ENCODE results near the gene CCDC60.
"Not testable (repeated sequence)": the region's sequence is repeated elsewhere in the genome, so short reads cannot be mapped to it uniquely, and the experiment has no call there.

CCDC60 gene

DNA sequence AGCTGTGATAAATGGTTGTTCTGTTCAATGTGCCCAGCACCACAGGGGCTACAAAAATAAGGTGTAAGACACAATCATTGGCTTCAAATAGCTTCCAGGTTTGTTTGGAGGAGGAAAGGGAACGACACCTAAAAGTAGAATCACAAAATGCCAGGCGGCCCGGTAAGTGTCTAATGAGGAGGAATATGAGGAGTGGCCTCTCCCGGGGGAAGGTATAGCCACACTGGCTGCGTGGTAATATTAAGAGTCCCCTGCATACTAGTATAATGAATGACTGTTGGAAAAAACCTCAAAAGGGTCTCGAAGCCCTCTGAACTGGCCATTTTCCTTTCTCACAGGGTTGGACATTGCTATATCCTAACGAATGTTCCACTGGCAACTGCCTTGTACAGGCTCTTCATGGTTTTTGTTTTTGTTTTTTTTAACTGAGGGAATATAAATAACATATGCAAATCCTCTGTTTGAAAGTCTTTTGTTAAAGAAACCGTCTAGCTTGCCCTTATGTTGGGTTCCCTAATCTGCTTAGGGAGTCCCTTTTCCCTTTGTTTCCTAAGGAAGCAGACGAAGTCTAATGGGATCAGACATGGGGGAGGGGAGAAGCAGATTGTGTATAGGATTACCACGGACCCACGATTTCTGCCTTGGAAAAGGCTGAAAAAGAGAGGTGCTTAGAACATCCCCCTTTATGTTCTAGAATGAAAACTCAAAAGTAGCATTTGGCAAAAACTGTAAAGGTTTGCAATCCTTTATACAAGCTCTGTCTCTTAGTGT lies 4.2 kb downstream of the CCDC60 start:
- no peak for DNase-seq (ENCODE audit: extremely low read depth in 1 of 2, low read depth in 1 of 2)

DNA sequence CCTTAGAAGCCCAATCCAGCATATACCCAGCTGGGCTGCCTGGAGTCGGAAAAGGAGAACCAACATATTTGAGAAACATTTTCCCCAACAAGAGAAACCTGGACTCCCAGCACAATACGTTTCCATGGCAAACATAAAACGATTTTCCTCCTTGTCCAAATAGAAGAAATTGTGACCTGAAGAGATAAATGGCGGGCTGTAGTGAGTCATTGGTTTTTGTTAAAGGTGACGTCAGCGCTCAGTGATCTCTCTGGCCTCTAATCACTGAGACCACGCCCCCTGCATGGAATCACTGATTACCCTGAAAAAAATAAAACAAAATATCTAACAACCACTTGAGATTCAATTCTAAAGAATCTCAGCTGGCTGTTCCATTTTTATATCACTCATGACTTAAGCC lies 6.0 kb downstream of the CCDC60 start:
- DNase-seq (ENCODE audit: extremely low read depth in 1 of 2, low read depth in 1 of 2): no peak

DNA sequence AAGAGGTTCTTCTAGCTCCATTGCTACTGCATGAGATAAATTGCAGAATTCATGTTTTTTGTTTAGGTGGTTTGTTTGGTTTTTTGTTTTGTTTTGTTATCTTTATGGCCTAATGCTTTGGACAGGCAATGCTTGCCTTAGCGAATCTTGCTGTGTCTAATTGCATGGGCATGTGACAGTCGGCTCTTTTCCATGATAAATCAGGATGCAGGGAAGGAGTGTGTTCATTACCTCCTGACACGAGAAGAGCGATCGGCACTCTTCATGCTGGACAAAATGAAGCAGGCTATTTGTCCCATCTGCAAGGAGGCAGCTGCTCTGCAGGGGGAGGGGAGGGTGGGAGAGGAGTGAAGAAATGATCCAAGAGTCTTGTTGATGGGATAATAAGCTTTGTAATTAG lies 6.5 kb downstream of the CCDC60 start:
- no peak for DNase-seq (ENCODE audit: extremely low read depth in 1 of 2, low read depth in 1 of 2)

DNA sequence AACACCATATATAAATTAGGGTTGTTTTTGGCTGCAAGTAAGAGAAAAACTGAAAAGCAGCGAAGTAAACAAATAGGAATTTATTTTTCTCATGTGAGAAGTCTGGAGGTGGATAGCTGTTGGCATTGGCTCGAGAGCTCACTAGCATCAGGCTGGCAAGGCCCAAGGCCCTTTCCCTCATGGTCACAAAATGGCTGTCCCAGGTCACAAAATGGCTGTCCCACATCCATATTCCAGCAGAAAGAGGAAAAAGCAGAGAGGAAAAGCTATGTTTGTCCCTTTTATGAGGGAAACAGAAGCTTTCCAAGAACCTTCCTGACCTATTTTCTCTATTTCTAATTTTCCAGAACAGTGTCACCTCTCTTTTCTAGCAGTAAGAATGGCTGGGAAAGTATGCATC lies 7.5 kb downstream of the CCDC60 start:
- DNase-seq (ENCODE audit: extremely low read depth in 1 of 2, low read depth in 1 of 2): no peak

DNA sequence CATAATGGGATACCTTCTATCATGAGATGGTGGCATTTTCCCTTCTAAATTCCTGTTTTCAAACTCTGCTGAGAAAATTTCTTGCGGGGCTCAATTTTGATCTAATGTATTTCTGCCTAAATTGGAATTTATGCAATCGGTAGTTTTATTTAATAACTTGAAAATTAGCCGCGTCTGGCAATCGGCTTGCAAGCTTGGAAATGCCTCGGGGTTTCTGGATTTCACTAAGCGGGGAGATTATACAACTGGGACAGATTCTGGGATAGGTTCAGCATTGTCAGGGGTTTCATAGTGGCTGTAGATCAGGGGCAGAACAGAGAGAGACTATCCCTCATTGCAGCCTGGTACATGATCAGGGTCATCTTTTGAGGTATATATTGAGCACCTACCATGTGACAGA lies 8.6 kb downstream of the CCDC60 start:
- DNase-seq (ENCODE audit: extremely low read depth in 1 of 2, low read depth in 1 of 2): no peak

DNA sequence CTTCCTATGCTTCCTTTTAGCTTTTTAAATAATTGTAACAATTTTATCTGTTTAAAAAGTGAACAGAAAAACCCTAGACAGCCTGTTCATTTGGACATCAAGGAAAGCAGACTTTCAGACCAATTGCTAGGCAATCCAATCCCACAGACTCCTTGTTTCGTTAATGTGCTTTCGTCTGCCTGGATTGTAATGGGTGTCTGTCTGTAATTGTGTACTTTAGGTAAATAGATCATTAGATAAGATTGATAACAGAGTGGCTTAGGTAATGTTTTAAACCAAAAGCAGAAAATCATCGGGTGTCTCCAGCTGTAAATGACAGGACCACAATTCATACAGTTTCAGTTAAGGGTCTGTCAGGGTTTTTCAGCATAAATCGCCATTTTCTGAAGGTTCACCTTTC lies 19.6 kb downstream of the CCDC60 start:
- no peak for DNase-seq (ENCODE audit: extremely low read depth in 1 of 2, low read depth in 1 of 2)

DNA sequence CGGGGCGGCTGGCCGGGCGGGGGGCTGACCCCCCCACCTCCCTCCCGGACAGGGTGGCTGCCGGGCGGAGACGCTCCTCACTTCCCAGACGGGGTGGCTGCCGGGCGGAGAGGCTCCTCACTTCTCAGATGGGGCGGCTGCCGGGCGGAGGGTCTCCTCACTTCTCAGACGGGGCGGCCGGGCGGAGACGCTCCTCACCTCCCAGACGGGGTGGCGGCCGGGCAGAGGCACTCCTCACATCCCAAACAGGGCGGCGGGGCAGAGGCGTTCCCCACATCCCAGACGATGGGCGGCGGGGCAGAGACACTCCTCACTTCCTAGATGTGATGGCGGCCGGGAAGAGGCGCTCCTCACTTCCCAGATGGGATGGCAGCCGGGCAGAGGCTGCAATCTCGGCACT lies 25.8 kb downstream of the CCDC60 start:
- not testable (repeated sequence) for DNase-seq (ENCODE audit: extremely low read depth in 1 of 2, low read depth in 1 of 2)

DNA sequence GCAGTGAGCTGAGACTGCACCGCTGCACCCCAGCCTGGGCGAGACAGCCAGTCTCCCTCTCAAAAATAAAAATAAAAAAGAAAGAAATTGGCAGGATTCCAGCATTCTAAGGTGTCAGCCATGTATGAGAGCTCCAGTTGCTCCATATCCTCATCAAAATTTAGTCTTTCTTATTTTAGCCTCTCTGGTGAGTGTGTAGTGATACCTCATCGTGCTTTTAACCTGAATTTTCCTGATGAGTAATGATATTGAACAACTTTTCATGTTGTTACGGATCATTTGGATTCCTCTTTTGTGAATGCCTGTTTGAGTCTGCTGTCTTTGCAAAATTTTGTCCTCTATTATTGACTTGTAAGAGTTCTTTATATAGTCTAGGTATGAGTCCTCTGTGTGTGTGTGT lies 28.5 kb downstream of the CCDC60 start:
- DNase-seq (ENCODE audit: extremely low read depth in 1 of 2, low read depth in 1 of 2): no peak

DNA sequence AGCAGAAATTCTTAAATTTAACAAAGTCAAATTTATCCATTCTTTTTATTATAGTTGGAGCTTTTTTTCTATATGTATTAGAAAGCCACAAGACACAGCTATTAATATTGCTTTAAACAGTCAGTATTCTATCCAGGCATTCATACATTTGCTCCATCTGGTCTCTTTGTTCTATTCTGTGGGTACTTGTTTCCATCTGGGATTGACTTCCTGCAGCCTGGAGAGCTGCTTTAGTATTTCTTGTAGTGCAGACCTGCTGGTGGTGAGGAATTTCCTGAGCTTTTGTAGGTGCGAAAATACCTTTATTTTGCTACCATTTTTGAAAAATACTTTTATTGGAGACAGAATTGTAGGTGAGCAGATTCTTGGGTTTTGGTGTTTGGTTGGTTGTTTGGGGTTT lies 29.0 kb downstream of the CCDC60 start:
- no peak for DNase-seq (ENCODE audit: extremely low read depth in 1 of 2, low read depth in 1 of 2)

DNA sequence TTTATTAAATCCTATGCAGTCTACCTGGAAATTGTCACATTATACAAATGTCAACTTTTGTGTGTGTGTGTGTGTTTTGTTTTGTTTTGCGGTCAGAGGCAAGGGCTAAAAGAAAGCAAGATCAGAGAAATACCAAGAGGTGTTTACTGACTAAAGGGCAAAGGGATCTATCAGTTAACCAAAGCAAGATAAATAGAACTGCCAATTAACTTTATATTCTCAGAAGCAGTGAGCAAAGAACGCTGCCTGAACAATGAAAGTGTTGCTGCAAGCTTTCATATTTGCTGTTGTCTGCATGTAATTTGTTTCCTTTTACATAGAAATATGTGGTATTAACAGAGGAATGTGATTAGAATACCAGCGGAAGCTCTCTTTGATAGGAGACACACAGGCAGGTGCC lies 30.9 kb downstream of the CCDC60 start:
- no peak for DNase-seq (ENCODE audit: extremely low read depth in 1 of 2, low read depth in 1 of 2)

DNA sequence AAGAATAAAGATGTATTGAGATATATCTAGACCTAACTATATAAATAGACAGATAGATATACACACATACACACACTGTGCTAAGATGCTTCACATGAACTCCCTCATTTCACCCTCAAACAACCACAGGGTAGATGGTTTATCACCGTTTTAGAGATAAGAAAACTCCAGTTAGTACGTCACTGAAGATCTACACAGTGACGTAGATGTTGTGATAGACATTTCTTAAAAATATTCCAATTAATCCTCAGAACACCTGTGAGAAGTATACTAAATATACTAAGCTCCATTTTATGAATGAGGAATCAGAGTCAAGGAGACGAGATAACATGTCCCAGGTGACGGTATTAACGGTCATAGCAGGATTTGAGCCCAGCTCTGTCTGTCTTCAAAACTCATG lies 31.5 kb downstream of the CCDC60 start:
- no peak for DNase-seq (ENCODE audit: extremely low read depth in 1 of 2, low read depth in 1 of 2)

DNA sequence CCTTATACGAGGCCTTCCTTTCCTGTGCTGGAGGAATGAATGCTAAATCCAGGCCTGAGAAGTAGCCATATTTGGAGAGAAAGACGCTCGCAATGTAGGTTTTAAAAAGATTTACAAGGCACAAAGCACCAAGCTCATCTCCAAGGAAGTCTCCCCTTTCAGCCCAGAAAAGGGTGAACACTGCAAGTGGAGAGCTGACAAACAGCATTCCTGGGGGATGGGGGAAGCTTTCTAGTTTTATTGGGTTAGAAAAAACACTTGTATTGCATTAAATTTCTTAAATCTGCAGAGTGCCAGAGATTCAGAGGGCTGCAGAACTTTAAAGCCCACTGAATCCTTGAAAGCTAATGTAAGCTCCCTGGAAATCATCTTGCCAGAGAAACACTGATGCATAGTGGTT lies 34.6 kb downstream of the CCDC60 start:
- no peak for DNase-seq (ENCODE audit: extremely low read depth in 1 of 2, low read depth in 1 of 2)

DNA sequence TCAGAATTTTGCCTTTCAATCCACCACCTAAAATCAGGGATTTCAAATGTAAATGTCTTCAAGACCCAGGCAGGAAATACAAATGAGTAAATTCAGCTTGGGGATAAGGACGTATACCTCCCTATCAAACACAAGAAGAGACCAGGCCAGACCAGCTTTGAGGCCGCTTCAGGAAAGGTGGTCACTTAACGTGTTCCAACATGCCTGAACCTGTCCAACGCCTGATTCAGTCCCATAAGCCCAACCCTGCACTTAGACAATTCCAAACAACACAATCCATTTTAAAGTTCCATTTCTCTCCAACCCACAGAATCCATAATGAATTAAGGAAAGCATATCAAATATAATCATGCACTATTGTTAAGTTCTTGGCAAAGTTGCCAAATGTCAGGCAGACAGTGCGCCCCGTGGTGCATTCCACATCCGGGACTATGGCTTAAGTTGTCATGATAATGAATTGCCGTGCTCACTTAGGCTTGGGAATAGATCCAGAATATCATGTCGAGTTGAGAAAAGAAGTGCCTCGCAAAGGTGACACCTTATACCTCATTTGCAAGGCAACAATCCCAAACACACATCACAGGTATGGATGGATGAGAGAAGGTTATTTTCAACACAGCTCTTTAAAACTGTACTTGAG lies 35.5 kb downstream of the CCDC60 start:
- no peak for DNase-seq (ENCODE audit: extremely low read depth in 1 of 2, low read depth in 1 of 2)

DNA sequence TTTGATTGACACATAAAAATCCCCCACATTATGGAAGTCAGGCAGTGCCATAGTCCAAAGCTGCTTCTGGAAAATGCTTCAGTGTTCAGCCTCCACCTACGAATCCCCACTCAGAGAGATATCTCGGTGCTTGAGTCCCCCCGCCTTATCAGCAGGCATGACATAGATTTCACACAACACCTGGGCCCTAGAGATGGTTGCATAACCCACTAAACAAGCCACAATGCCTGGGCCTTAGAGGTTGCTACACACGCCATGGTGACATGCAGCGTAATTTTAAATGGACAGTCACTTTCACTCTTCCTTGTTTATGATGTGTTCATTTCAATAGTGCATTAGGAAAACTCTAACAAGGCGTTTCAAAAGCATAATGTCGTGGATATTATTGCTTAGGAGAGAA lies 38.0 kb downstream of the CCDC60 start:
- no peak for DNase-seq (ENCODE audit: extremely low read depth in 1 of 2, low read depth in 1 of 2)

DNA sequence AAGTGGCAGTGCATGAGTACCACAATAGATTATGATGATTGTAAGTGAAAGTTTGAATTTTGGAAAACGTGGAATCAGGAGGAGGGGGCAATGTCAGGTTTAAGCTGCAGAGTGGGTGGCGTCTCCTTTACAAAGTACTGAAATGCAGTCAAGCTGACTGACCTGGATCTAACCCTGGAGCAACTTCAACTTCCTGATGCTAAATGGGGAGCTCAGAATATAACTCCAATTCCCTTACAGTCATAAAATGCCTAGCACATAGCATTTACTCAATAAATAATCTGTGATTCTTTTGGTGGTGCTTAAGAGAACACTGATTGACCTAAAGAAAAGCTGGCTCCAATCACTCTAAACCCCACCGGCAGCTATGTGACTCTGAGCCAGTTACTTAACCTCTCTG lies 38.5 kb downstream of the CCDC60 start:
- DNase-seq (ENCODE audit: extremely low read depth in 1 of 2, low read depth in 1 of 2): no peak

DNA sequence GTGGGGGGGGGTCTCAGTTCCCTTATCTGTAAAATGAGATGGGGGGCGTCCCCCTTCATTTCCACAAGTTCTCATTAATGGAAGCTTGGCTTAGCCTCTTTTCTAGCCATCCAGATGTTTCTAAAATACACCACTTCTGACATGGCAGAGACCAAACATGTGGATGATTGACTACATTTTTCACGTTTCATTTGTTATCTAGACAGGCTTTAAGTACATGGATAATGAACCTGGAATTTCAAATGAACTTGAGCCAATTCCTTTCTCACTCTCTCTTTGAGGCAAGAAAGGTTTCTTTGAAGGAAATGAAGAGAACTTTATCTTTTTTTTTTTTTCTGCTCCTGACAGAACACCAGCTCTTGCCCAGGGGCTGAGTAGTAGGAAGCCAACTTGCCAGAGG lies 39.1 kb downstream of the CCDC60 start:
- DNase-seq (ENCODE audit: extremely low read depth in 1 of 2, low read depth in 1 of 2): no peak

DNA sequence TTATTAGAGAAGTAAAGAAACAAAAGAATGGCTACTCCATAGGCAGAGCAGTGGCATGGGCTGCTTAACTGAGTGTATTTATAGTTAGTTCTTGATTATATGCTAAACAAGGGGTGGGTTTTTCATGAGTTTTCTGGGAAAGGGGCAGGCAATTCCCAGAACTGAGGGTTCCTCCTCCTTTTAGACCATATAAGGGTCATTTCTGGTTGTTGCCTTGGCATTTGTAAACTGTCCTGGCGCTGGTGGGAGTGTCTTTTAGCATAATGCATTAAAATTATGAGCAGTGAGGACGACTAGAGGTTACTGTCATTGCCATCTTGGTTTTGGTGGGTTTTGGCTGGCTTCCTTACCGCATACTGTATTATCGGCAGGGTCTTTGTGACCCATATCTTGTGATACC lies 40.1 kb downstream of the CCDC60 start:
- DNase-seq (ENCODE audit: extremely low read depth in 1 of 2, low read depth in 1 of 2): no peak

DNA sequence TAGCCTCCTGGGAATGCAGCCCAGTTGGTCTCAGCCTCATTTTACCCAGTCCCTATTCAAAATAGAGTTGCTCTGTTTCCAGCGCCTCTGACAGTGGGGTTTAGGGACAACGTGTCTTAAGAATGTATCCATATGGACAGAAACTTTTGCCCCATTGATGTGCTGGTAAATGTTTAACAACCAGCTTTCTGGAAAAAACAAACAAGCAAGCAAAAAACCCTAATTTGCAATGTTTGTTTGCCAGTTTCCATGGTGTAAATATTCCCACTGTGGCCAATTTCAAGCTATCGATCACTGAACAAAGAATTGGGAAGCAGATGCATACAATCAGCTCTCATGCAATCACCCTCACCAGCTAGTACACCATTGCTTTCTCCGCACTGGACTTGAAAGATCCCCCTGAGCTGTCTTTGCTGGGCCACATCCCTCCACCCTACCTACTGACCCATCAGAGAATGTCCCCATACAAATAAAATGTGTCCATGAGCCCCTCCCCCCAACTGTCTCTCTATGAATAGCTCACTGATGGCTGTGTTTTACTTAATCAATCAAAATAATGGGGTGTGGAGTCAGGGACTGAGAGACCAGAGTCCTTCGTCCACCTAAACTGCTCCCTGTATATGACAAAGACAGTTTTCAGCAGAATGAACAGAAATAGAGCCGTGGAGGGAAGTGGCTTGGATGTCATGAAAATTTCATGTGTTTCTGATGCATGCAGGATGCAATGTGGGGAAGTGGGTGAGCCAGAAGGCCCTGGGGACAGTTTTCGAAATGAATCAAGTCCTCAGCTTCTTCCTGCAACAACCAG lies 40.8 kb downstream of the CCDC60 start:
- no peak for DNase-seq (ENCODE audit: extremely low read depth in 1 of 2, low read depth in 1 of 2)

DNA sequence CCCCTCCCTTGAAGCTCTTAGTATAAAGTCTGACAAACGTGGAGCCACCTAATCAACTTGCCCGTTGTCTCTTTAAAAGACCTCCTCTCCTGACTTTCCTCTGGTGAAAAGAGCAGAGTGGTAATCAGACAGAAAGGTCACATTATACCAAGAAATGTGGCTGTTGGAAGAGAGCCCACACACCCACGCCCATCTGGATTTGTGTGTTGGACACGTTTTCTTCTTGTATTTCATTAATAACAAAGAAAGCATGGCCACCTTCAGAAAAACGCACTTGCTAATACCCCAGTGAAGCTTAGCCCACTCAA lies 41.3 kb downstream of the CCDC60 start:
- DNase-seq (ENCODE audit: extremely low read depth in 1 of 2, low read depth in 1 of 2): no peak

DNA sequence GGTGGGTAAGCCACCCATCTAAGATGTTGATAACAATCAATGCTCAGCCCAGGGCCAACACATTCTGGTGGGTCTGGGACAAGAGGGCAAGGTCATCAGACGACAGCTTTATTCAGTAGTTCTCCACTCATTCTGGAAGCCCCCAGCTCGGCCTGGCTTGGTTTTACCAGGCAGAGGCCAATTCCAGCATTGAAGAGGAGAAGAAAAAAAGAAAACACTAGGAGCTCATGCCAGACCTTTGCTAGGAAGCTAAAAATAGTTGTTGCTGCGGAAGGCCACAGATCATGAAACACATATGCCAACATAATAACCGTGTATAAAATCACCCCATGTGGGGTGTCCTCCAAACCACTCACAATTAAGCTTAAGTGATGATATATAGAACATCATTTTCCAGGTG lies 44.4 kb downstream of the CCDC60 start:
- DNase-seq (ENCODE audit: extremely low read depth in 1 of 2, low read depth in 1 of 2): no peak

DNA sequence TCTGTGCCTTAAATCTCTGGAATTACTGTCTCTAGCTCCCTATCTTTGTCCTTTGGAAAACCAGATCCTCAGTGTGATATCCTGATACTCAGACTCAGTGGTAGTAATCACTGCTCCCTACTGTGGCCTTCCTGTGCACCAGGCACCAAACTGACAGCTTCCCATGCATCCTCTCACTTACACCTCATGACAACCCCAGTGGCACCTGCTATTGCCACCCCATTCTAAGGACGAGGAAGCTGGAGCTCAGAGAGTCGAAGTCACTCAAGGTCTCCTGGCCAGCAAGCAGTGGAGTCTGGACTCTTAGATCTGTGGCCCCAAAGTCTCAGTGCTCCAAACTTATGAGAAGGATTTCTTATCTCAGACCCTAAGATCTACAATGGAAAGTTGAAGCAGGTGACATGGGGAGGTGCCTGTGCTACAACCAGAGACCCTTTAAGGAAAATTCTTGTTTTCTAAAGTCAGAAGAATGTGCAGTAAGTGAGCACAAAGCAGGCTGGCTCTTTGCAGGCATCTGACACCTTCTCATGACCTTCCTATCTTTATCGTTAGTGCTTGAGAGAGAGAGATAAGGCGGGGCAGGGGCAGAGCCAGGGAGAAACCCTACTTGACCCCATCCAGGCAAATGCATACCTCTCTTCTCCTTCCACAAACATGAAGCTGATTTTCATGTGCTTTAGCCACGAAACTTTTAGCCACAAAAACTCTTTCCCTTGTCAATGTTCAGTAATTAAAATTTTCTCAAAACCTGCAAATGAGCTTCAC lies 47.1 kb downstream of the CCDC60 start:
- no peak for DNase-seq (ENCODE audit: extremely low read depth in 1 of 2, low read depth in 1 of 2)
